GM12878 (cell line): Measurements from ENCODE around the gene SPTSSB. TPM values are rescaled to one million over a fixed set of nuclear protein-coding genes. Genes with fewer than 3 reads are reported as not detected.

ENCODE experiments used
- ATAC-seq: fragments of 200-7000 bp; cut with Tn5 transposase; 3 replicates; pipeline ENCODE4 v1.9.1; 2020; ENCODE audit warnings: mild to moderate bottlenecking, moderate library complexity
- BruUV-seq: library from RNA; stranded (reverse); fragments of 400-500 nt; replicated peaks from 2 replicates; lab custom pipeline; 2021; lab: Mats Ljungman, UMichigan
- CTCF ChIA-PET: fragments of 300-600 bp; sonication (Branson Sonifier 250); formaldehyde crosslinking; extraction: SDS; loops from one replicate; lab custom pipeline; 2021; ENCODE audit warnings: inconsistent platforms; lab: Yijun Ruan, JAX
- POLR2A ChIA-PET: fragments of 350-600 bp; formaldehyde crosslinking; extraction: SDS; loops from one replicate; lab custom pipeline; 2021; ENCODE audit warnings: inconsistent platforms; lab: Charles Lee
- RAD21 ChIA-PET: fragments of 300-600 bp; sonication (Branson Sonifier 250); formaldehyde crosslinking; loops from one replicate; lab custom pipeline; 2023; ENCODE audit warnings: antibody characterized with exemption; ENCODE audit not compliant: unreplicated experiment; lab: Charles Lee
- SMC1A ChIA-PET: fragments of 300-600 bp; sonication (Branson Sonifier 250); formaldehyde crosslinking; loops from one replicate; lab custom pipeline; 2023; ENCODE audit not compliant: unreplicated experiment, uncharacterized antibody; lab: Charles Lee
- DNase-seq: peaks from one replicate; pipeline ENCODE4 v3.0.0-alpha.2; 2011; ENCODE audit warnings: low read depth, low spot score
- FAIRE-seq: peaks from 3 replicates; lab custom pipeline; 2011; peaks lifted over from hg19 to GRCh38; lab: Jason Lieb, UNC
- H2AFZ ChIP-seq: 2 replicates; pipeline ENCODE4 v1.6.0; 2011; ENCODE audit warnings: low read depth, low read length, control low read depth; ENCODE audit not compliant: control insufficient read depth
- H3K27ac ChIP-seq: 2 replicates; pipeline ENCODE4 v1.5.1; 2011; ENCODE audit warnings: control low read depth; ENCODE audit not compliant: control insufficient read depth, insufficient read depth
- H3K27me3 ChIP-seq, 2 experiments: replicated peaks in 1 of 2; 2 replicates each; pipeline versions ENCODE4 v1.6.0 to v1.6.1; 2011; ENCODE audit warnings: low read length in 1 of 2; ENCODE audit not compliant: control insufficient read depth in 2 of 2, insufficient read depth in 2 of 2
- H3K36me3 ChIP-seq, 2 experiments: 2 replicates each; pipeline ENCODE4 v1.5.1; 2011; ENCODE audit warnings: low read length in 1 of 2; ENCODE audit not compliant: control insufficient read depth in 2 of 2, insufficient read depth in 2 of 2
- H3K4me1 ChIP-seq: 2 replicates; pipeline ENCODE4 v1.6.1; 2011; ENCODE audit warnings: mild to moderate bottlenecking, low read length, moderate library complexity, mixed read lengths; ENCODE audit not compliant: control insufficient read depth, insufficient read depth
- H3K4me2 ChIP-seq: 2 replicates; pipeline ENCODE4 v1.6.0; 2011; ENCODE audit warnings: control low read depth; ENCODE audit not compliant: control insufficient read depth, insufficient read depth
- H3K4me3 ChIP-seq: fragments of 200-600 bp; sonication (generic); 2 replicates; pipeline ENCODE4 v1.5.1; 2016
- H3K79me2 ChIP-seq: 2 replicates; pipeline ENCODE4 v1.6.0; 2011; ENCODE audit warnings: low read length; ENCODE audit not compliant: control insufficient read depth, insufficient read depth
- H3K9ac ChIP-seq: 2 replicates; pipeline ENCODE4 v1.8.0; 2011; ENCODE audit warnings: low read length, control low read depth, mixed read lengths; ENCODE audit not compliant: control insufficient read depth, insufficient read depth
- H3K9me3 ChIP-seq: replicated peaks from 3 replicates; pipeline ENCODE4 v1.5.1; 2011; ENCODE audit warnings: mild to moderate bottlenecking, low read length; ENCODE audit not compliant: control insufficient read depth, insufficient read depth
- H4K20me1 ChIP-seq: 2 replicates; pipeline ENCODE4 v1.6.0; 2011; ENCODE audit not compliant: control insufficient read depth, insufficient read depth
- ASH2L ChIP-seq: fragments of 300-600, 200-600 bp; sonication (generic); IDR thresholded peaks from 2 replicates; pipeline ENCODE4 v1.6.1; 2017; ENCODE audit warnings: low read depth, mild to moderate bottlenecking, borderline replicate concordance
- BMI1 ChIP-seq: fragments of 450-650 bp; IDR thresholded peaks from 2 replicates; pipeline ENCODE4 v1.6.1; 2016; ENCODE audit warnings: mild to moderate bottlenecking, moderate library complexity, borderline replicate concordance
- CHD1 ChIP-seq: IDR thresholded peaks from 2 replicates; pipeline ENCODE4 v1.6.1; 2012; ENCODE audit warnings: low read depth, low read length, improper control_type of control experiment
- E4F1 ChIP-seq: fragments of 450-650 bp; IDR thresholded peaks from 2 replicates; pipeline ENCODE4 v1.6.1; 2018; ENCODE audit warnings: borderline replicate concordance, mild to moderate bottlenecking; ENCODE audit not compliant: partially characterized antibody
- HDGF ChIP-seq: fragments of 450-650 bp; IDR thresholded peaks from 2 replicates; pipeline ENCODE4 v1.6.1; 2016; ENCODE audit warnings: antibody characterized with exemption
- HSF1 ChIP-seq: fragments of 150-350 bp; IDR thresholded peaks from 2 replicates; pipeline ENCODE4 v1.6.1; 2014; ENCODE audit warnings: mild to moderate bottlenecking, low read depth, low read length
- JUND ChIP-seq: IDR thresholded peaks from 2 replicates; pipeline ENCODE4 v1.6.1; 2012; ENCODE audit warnings: low read depth, mild to moderate bottlenecking, low read length, improper control_type of control experiment, moderate library complexity
- MYC ChIP-seq: IDR thresholded peaks from 2 replicates; pipeline ENCODE4 v1.6.1; 2011; ENCODE audit warnings: mild to moderate bottlenecking, low read length, moderate library complexity, inconsistent platforms; ENCODE audit not compliant: insufficient read depth, insufficient replicate concordance, insufficient read length, severe bottlenecking
- NR2C1 ChIP-seq: fragments of 450-650 bp; IDR thresholded peaks from 2 replicates; pipeline ENCODE4 v1.6.1; 2017; ENCODE audit warnings: antibody characterized with exemption, mild to moderate bottlenecking, moderate library complexity
- NR2C2 ChIP-seq: IDR thresholded peaks from 2 replicates; pipeline ENCODE4 v1.6.1; 2011; ENCODE audit warnings: borderline replicate concordance, low read depth; ENCODE audit not compliant: control insufficient read depth, insufficient read length
- NRF1 ChIP-seq: conservative IDR thresholded peaks from 2 replicates; pipeline ENCODE4 v1.6.1; 2011; ENCODE audit warnings: mild to moderate bottlenecking, low read depth, low read length, improper control_type of control experiment
- PAX8 ChIP-seq: fragments of 450-650 bp; IDR thresholded peaks from 2 replicates; pipeline ENCODE4 v1.6.1; 2017; ENCODE audit warnings: mild to moderate bottlenecking, moderate library complexity
- RUNX3 ChIP-seq: IDR thresholded peaks from 2 replicates; pipeline ENCODE4 v1.6.1; 2012; ENCODE audit warnings: low read length, inconsistent platforms
- SRF ChIP-seq, 2 experiments: IDR thresholded peaks; 2 replicates each; pipeline ENCODE4 v1.6.1; 2011; ENCODE audit warnings: low read depth in 2 of 2, low read length in 2 of 2, mild to moderate bottlenecking in 1 of 2, moderate library complexity in 1 of 2
- WGBS: methylation state at CpG from one replicate; pipeline ENCODE4 v1.1.6; 2016; ENCODE audit warnings: low lambda C conversion rate; ENCODE audit not compliant: insufficient replicate concordance, insufficient coverage; ENCODE audit errors: missing lambda C conversion rate; 5-methylcytosine and 5-hydroxymethylcytosine counted together
- in situ Hi-C: fragments of 300-500 bp; cut with MboI; formaldehyde crosslinking; loops from 9 replicates; pipeline ENCODE4 v1.14.3; 2018; ENCODE audit warnings: mixed read lengths
- intact Hi-C: fragments of 100-400 bp; cut with micrococcal nuclease; formaldehyde crosslinking; loops from one replicate; pipeline ENCODE4 v1.14.2; 2022; ENCODE audit not compliant: unreplicated experiment
- polyA plus RNA-seq, 11 experiments: library from polyadenylated mRNA; depleted of rRNA in 4 of 11; unstranded in 6 of 11; stranded (reverse) in 5 of 11; fragments of >200 nt; fragmentation: Nextera tagmentation in 4 of 11; fragmentation: Illumina TruSeq in 1 of 11; extraction: Ambion mirVana in 4 of 11; extraction: Trizol in 1 of 11; gene quantifications; 1 replicate in 1 of 11; 2 replicates in 10 of 11; pipeline versions ENCODE4 v1.2.1 to v1.2.3, GENCODE V29; 2011 to 2016; ENCODE audit warnings: inconsistent platforms in 2 of 11, missing spikeins in 2 of 11, low read depth in 1 of 11
- total RNA-seq, 4 experiments: library from RNA; depleted of rRNA in 3 of 4; stranded (reverse); fragments of >200 nt in 3 of 4; fragmentation: Illumina TruSeq in 1 of 4; extraction: Trizol in 1 of 4; gene quantifications; 2 replicates each; pipeline versions ENCODE4 v1.2.1 to v1.2.3, GENCODE V29; 2013 to 2021

SPTSSB gene
- total and polyA plus RNA-seq, 10 of the 15 experiments (the other 5 are each of a cell fraction or from before 2014, with no cell fraction given): 0.19 to 30.6 (median 0.91) TPM

- TF ChIP-seq NRF1 (no peak), RUNX3 (no peak), NR2C2 (no peak), SRF (IDR thresholded peaks at IDR 0.05; ENCODE audit: low read depth in 2 of 2, low read length in 2 of 2) (no peak)
Measured at GRCh38 chr3:161413127-161413854, 42.0 kb upstream of the SPTSSB start (continued).

DNA sequence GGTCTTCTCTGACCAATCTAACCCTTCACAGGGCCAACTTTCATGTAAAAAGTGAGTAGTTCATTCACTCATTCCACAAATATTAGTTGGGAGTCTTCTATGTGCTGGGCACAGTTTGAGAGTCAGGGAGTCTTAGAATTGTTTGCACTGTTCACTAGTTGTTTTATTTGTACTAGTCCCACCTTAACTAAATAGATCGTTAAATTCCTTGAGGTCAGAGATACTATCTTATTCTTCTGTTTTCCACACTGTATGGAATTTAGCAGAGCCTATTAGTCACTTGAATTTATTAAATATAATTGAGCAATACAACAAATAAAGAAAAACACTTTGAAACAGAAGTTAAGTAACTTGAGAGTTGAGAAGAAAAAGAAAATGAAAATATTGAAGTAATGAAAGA lies 40.8 kb upstream of the SPTSSB start:
- Histone ChIP-seq H3K4me3 (no peak overlapping the region), H3K79me2 (no peaks in the 10 kb centered on the region), H3K4me2 (no peak overlapping the region), H3K4me1 (peaks cover 4% of the 10 kb centered on the region; the same call in 1 of the 2 replicates), H3K36me3 (no peaks in the 10 kb centered on the region), H3K27me3 (no peaks in the 10 kb centered on the region), H3K27ac (no peak overlapping the region), H4K20me1 (no peaks in the 10 kb centered on the region), H3K9ac (no peak overlapping the region), H2AFZ (no peak overlapping the region), H3K9me3 (no peaks in the 10 kb centered on the region; the same call in 2 of the 3 replicates)
- ChIA-PET POLR2A (no interaction called here), CTCF (interaction anchor here (0.7 to 2.1 kb wide), 6 partner anchors 11 to 145 kb away, joined by 3 to 17 read pairs (median 3); no protein-coding TSS in a partner anchor), SMC1A (interaction anchor here (1.2 to 1.6 kb wide), 4 partner anchors 8 to 455 kb away, joined by 3 to 7 read pairs (median 4); no protein-coding TSS in a partner anchor), RAD21 (no interaction called here)
- TF ChIP-seq ASH2L: no peak
- no peak for TF ChIP-seq E4F1
- no peak for TF ChIP-seq HSF1
- TF ChIP-seq PAX8: no peak
- no peak for TF ChIP-seq NR2C1
- no peak for TF ChIP-seq HDGF
- TF ChIP-seq BMI1: no peak
- TF ChIP-seq NRF1: no peak
- no peak for TF ChIP-seq MYC
- TF ChIP-seq JUND: no peak
- TF ChIP-seq CHD1: no peak
- no TSS peak for BruUV-seq
- FAIRE-seq: no peak
- WGBS: 41% methylated on average over 1 of the region's 1 CpG
- in situ Hi-C loops: loop anchor here (5.0 kb wide), 1 partner anchor 140 kb away; no protein-coding TSS in a partner anchor
- ATAC-seq: no peak
- intact Hi-C loops: no loop called here
- no peak for DNase-seq
